SK-N-SH (cell line): ENCODE data around the gene WWTR1. TPM values are rescaled to one million over a fixed set of nuclear protein-coding genes. Genes with fewer than 3 reads are reported as not detected.

ENCODE experiments used
- CTCF ChIA-PET: fragments of 300-600, 350-600 bp; formaldehyde crosslinking; extraction: SDS; loops from one replicate; lab custom pipeline; 2021; lab: Yijun Ruan, JAX
- POLR2A ChIA-PET: fragments of 350-600 bp; sonication (Branson Sonifier 250); formaldehyde crosslinking; extraction: SDS; loops from one replicate; lab custom pipeline; 2020; ENCODE audit warnings: antibody characterized with exemption, inconsistent platforms; lab: Yijun Ruan, JAX
- DNase-seq: peaks from one replicate; pipeline ENCODE4 v3.0.0; 2012
- H2AFZ ChIP-seq: fragments of 200-600 bp; sonication (generic); 2 replicates; pipeline ENCODE4 v1.8.1; 2016; ENCODE audit warnings: antibody characterized with exemption, mild to moderate bottlenecking, low read depth
- H3F3A ChIP-seq: fragments of 200-600 bp; sonication (generic); replicated peaks from 2 replicates; pipeline ENCODE3; 2016; ENCODE audit warnings: antibody characterized with exemption, mild to moderate bottlenecking; ENCODE audit not compliant: insufficient read depth
- H3K27ac ChIP-seq, 2 experiments: fragments of 200-500 bp in 1 of 2; fragments of 200-600 bp in 1 of 2; sonication (Bioruptor generic) in 1 of 2; sonication (generic), shearing (Covaris generic) in 1 of 2; 2 replicates each; pipeline versions ENCODE4 v1.5.1 to v1.6.1; 2014 to 2016; ENCODE audit warnings: low read depth in 2 of 2, inconsistent platforms in 1 of 2, low read length in 1 of 2, mild to moderate bottlenecking in 1 of 2, mixed read lengths in 1 of 2
- H3K27me3 ChIP-seq: fragments of 200-600 bp; sonication (generic), shearing (Covaris generic); 2 replicates; pipeline ENCODE4 v1.6.1; 2016; ENCODE audit warnings: mixed run types; ENCODE audit not compliant: insufficient read depth
- H3K36me3 ChIP-seq, 2 experiments: fragments of 200-500 bp in 1 of 2; fragments of 200-600 bp in 1 of 2; sonication (Bioruptor generic) in 1 of 2; sonication (generic) in 1 of 2; replicated peaks in 1 of 2; 2 replicates each; pipeline versions ENCODE3 to v1.5.1; 2014 to 2016; ENCODE audit warnings: low read length in 1 of 2, mild to moderate bottlenecking in 1 of 2; ENCODE audit not compliant: insufficient read depth in 2 of 2, control insufficient read depth in 1 of 2
- H3K4me1 ChIP-seq, 2 experiments: fragments of 200-500 bp in 1 of 2; fragments of 200-600 bp in 1 of 2; sonication (Bioruptor generic) in 1 of 2; sonication (generic), shearing (Covaris generic) in 1 of 2; 2 replicates each; pipeline versions ENCODE4 v1.5.1 to v1.6.1; 2014 to 2016; ENCODE audit warnings: low read depth in 1 of 2, low read length in 1 of 2, mixed run types in 1 of 2; ENCODE audit not compliant: insufficient read depth in 2 of 2, control insufficient read depth in 1 of 2
- H3K4me2 ChIP-seq: fragments of 200-600 bp; sonication (generic), shearing (Covaris generic); 2 replicates; pipeline ENCODE4 v1.6.1; 2017; ENCODE audit warnings: mixed run types
- H3K4me3 ChIP-seq, 2 experiments: fragments of 200-500 bp in 1 of 2; fragments of 200-600 bp in 1 of 2; sonication (Bioruptor generic) in 1 of 2; sonication (generic), shearing (Covaris generic) in 1 of 2; 2 replicates each; pipeline versions ENCODE4 v1.5.1 to v1.8.1; 2014 to 2016; ENCODE audit warnings: low read depth in 2 of 2, inconsistent platforms in 1 of 2, low read length in 1 of 2, mild to moderate bottlenecking in 1 of 2, mixed read lengths in 1 of 2, moderate library complexity in 1 of 2
- H3K79me2 ChIP-seq: fragments of 200-600 bp; sonication (generic); 2 replicates; pipeline ENCODE4 v1.8.1; 2017; ENCODE audit warnings: mild to moderate bottlenecking; ENCODE audit not compliant: insufficient read depth
- H3K9ac ChIP-seq: fragments of 200-600 bp; sonication (generic); 2 replicates; pipeline ENCODE4 v1.6.1; 2017; ENCODE audit warnings: mixed run types
- H3K9me2 ChIP-seq: fragments of 200-600 bp; sonication (generic); 2 replicates; pipeline ENCODE4 v1.6.1; 2017; ENCODE audit warnings: mixed run types
- H3K9me3 ChIP-seq: fragments of 200-600 bp; sonication (generic); 2 replicates; pipeline ENCODE4 v1.6.1; 2017; ENCODE audit warnings: mixed run types, mild to moderate bottlenecking, moderate library complexity
- H4K20me1 ChIP-seq: fragments of 200-600 bp; sonication (generic); 2 replicates; pipeline ENCODE4 v1.6.1; 2017; ENCODE audit warnings: mild to moderate bottlenecking, mixed run types; ENCODE audit not compliant: insufficient read depth
- EP300 ChIP-seq, 2 experiments: IDR thresholded peaks; 2 replicates each; pipeline versions ENCODE4 v1.4.0 to v1.6.1; 2012; ENCODE audit warnings: borderline replicate concordance in 1 of 2, low read depth in 1 of 2, low read length in 1 of 2
- FOXJ3 ChIP-seq: sonication (generic); formaldehyde crosslinking; IDR thresholded peaks from 2 replicates; pipeline ENCODE4 v1.5.1; 2020; ENCODE audit warnings: mild to moderate bottlenecking, missing genetic modification reagents
- GABPA ChIP-seq: IDR thresholded peaks from 2 replicates; pipeline ENCODE4 v1.4.0; 2012; ENCODE audit warnings: low read depth, mild to moderate bottlenecking
- GATA2 ChIP-seq: sonication (generic); formaldehyde crosslinking; IDR thresholded peaks from 2 replicates; pipeline ENCODE4 v1.5.0; 2020; ENCODE audit warnings: mild to moderate bottlenecking, missing genetic modification reagents
- RAD21 ChIP-seq: IDR thresholded peaks from 2 replicates; pipeline ENCODE4 v1.6.1; 2012; ENCODE audit warnings: mild to moderate bottlenecking, low read length
- RFX5 ChIP-seq: IDR thresholded peaks from 2 replicates; pipeline ENCODE4 v1.6.1; 2012; ENCODE audit warnings: mild to moderate bottlenecking, improper control_type of control experiment, low read length
- RXRA ChIP-seq: IDR thresholded peaks from 2 replicates; pipeline ENCODE4 v1.4.0; 2012; ENCODE audit warnings: low read depth, mild to moderate bottlenecking, borderline replicate concordance
- SIN3A ChIP-seq: IDR thresholded peaks from 2 replicates; pipeline ENCODE4 v1.6.1; 2012; ENCODE audit warnings: low read depth, mild to moderate bottlenecking, low read length, moderate library complexity, borderline replicate concordance
- SMC3 ChIP-seq: IDR thresholded peaks from 2 replicates; pipeline ENCODE4 v1.6.1; 2012; ENCODE audit warnings: low read depth, low read length, improper control_type of control experiment
- TCF12 ChIP-seq: IDR thresholded peaks from 2 replicates; pipeline ENCODE4 v1.4.0; 2012
- TEAD4 ChIP-seq: IDR thresholded peaks from 2 replicates; pipeline ENCODE4 v1.4.0; 2012; ENCODE audit warnings: mild to moderate bottlenecking, borderline replicate concordance; ENCODE audit not compliant: insufficient read depth
- YY1 ChIP-seq: IDR thresholded peaks from 2 replicates; pipeline ENCODE4 v1.4.0; 2012; ENCODE audit warnings: low read depth, mild to moderate bottlenecking
- WGBS: methylation state at CpG from one replicate; pipeline ENCODE4 v1.1.6; 2017; ENCODE audit warnings: low lambda C conversion rate; 5-methylcytosine and 5-hydroxymethylcytosine counted together
- polyA plus RNA-seq, 3 experiments: library from polyadenylated mRNA; depleted of rRNA; stranded (reverse); fragments of >200 nt; gene quantifications; 2 replicates each; pipeline ENCODE4 v1.2.3, GENCODE V29; 2012
- TF ChIP-seq, protein P1 (sequence below): fragments of 150-350 bp; IDR thresholded peaks from 2 replicates; pipeline ENCODE4 v1.6.1; 2016; ENCODE audit warnings: mild to moderate bottlenecking, low read depth, low read length
- TF ChIP-seq, protein P2 (sequence below): IDR thresholded peaks from 2 replicates; pipeline ENCODE4 v1.6.1; 2012; ENCODE audit warnings: mild to moderate bottlenecking, low read depth, low read length, moderate library complexity
- TF ChIP-seq, protein P3 (sequence below): fragments of 200-600 bp; sonication (generic); IDR thresholded peaks from 2 replicates; pipeline ENCODE4 v1.6.1; 2017; ENCODE audit warnings: antibody characterized with exemption, mild to moderate bottlenecking, moderate library complexity

WWTR1 gene
- polyA plus RNA-seq, 1 of the 3 experiments (the other 2 are of a cell fraction), result 60.6 TPM

DNA sequence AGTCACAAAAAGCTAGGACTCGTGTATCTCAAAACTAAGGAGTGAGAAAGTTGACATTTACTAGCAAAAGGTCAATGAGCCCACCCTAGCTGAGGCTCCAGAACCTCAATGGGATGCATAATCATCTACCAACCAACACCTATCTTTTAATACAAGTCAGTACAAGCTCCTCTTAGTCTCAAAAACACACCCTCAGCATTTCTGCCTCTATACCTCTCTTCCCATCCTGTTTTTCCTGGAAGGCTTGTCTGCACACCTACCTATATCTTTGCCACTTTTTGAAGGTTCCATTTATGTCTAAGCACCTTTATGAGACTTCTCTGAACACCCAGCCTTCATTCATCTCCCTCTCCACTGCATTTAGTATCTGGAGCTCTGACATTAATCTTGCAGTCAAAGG is 10.0 kb downstream of the WWTR1 start:
- H3K36me3 ChIP-seq, result peaks cover 14 to 51% of the 10 kb centered on the region in 2 experiments
- no peak overlapping the region for H3K4me3 ChIP-seq
- WGBS, result 100% methylated on average over 1 of the region's 1 CpG
- DNase-seq, result no peak
- H3K9me3 ChIP-seq, result no peaks in the 10 kb centered on the region
- H3K79me2 ChIP-seq, result peaks cover 98% of the 10 kb centered on the region
- H3K4me2 ChIP-seq, result no peak overlapping the region
- POLR2A ChIA-PET, result no interaction called here
- no peak overlapping the region for H3K9ac ChIP-seq
- peaks cover 0 to 20% of the 10 kb centered on the region in 2 experiments; a peak in 3 of 4 replicates for H3K4me1 ChIP-seq
- CTCF ChIA-PET, result interaction anchor here (0.7 to 1.6 kb wide), 3 partner anchors 21 to 135 kb away, joined by 3 to 4 read pairs (median 3); no protein-coding TSS in a partner anchor
- H2AFZ ChIP-seq, result no peak overlapping the region
- H3K27ac ChIP-seq, result no peak overlapping the region
- no peaks in the 10 kb centered on the region for H3K27me3 ChIP-seq
- TF ChIP-seq EP300 (IDR thresholded peaks at IDR 0.05; ENCODE audit: borderline replicate concordance in 1 of 2, low read depth in 1 of 2, low read length in 1 of 2) (no peak), TCF12 (no peak), SIN3A (no peak), RAD21 (no peak), GATA2 (CRISPR knock-in tag) (no peak), TEAD4 (no peak), SMC3 (no peak), YY1 (no peak), RFX5 (no peak), RXRA (no peak), GABPA (no peak), FOXJ3 (no peak)
- TF ChIP-seq, protein P1, sequence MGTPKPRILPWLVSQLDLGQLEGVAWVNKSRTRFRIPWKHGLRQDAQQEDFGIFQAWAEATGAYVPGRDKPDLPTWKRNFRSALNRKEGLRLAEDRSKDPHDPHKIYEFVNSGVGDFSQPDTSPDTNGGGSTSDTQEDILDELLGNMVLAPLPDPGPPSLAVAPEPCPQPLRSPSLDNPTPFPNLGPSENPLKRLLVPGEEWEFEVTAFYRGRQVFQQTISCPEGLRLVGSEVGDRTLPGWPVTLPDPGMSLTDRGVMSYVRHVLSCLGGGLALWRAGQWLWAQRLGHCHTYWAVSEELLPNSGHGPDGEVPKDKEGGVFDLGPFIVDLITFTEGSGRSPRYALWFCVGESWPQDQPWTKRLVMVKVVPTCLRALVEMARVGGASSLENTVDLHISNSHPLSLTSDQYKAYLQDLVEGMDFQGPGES, result no peak
- TF ChIP-seq, protein P2, sequence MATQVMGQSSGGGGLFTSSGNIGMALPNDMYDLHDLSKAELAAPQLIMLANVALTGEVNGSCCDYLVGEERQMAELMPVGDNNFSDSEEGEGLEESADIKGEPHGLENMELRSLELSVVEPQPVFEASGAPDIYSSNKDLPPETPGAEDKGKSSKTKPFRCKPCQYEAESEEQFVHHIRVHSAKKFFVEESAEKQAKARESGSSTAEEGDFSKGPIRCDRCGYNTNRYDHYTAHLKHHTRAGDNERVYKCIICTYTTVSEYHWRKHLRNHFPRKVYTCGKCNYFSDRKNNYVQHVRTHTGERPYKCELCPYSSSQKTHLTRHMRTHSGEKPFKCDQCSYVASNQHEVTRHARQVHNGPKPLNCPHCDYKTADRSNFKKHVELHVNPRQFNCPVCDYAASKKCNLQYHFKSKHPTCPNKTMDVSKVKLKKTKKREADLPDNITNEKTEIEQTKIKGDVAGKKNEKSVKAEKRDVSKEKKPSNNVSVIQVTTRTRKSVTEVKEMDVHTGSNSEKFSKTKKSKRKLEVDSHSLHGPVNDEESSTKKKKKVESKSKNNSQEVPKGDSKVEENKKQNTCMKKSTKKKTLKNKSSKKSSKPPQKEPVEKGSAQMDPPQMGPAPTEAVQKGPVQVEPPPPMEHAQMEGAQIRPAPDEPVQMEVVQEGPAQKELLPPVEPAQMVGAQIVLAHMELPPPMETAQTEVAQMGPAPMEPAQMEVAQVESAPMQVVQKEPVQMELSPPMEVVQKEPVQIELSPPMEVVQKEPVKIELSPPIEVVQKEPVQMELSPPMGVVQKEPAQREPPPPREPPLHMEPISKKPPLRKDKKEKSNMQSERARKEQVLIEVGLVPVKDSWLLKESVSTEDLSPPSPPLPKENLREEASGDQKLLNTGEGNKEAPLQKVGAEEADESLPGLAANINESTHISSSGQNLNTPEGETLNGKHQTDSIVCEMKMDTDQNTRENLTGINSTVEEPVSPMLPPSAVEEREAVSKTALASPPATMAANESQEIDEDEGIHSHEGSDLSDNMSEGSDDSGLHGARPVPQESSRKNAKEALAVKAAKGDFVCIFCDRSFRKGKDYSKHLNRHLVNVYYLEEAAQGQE, result no peak
- TF ChIP-seq, protein P3, sequence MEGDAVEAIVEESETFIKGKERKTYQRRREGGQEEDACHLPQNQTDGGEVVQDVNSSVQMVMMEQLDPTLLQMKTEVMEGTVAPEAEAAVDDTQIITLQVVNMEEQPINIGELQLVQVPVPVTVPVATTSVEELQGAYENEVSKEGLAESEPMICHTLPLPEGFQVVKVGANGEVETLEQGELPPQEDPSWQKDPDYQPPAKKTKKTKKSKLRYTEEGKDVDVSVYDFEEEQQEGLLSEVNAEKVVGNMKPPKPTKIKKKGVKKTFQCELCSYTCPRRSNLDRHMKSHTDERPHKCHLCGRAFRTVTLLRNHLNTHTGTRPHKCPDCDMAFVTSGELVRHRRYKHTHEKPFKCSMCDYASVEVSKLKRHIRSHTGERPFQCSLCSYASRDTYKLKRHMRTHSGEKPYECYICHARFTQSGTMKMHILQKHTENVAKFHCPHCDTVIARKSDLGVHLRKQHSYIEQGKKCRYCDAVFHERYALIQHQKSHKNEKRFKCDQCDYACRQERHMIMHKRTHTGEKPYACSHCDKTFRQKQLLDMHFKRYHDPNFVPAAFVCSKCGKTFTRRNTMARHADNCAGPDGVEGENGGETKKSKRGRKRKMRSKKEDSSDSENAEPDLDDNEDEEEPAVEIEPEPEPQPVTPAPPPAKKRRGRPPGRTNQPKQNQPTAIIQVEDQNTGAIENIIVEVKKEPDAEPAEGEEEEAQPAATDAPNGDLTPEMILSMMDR, result no peak
- no peaks in the 10 kb centered on the region for H3F3A ChIP-seq
- peaks cover 11% of the 10 kb centered on the region; the same call in 1 of the 2 replicates for H4K20me1 ChIP-seq
- no peaks in the 10 kb centered on the region for H3K9me2 ChIP-seq
